Measurements from ENCODE around the gene WRNIP1. TPM values are rescaled to one million over a fixed set of nuclear protein-coding genes. Genes with fewer than 3 reads are reported as not detected.

Gene WRNIP1
- total RNA-seq, 1 experiment from 2014 or later: 78.8 TPM

- H3K9me2 ChIP-seq (ENCODE audit: insufficient read depth): no peaks in the 10 kb centered on the region
- H3K36me3 ChIP-seq (ENCODE audit: control insufficient read depth in 1 of 2, insufficient read depth in 2 of 2, low read length in 2 of 2): peaks cover 2 to 7% of the 10 kb centered on the region in 2 experiments; a peak in 1 of 4 replicates
- CTCF ChIA-PET: no interaction called here
- no peaks in the 10 kb centered on the region for H3K27me3 ChIP-seq (ENCODE audit: insufficient read depth, low read length)
- H3K9ac ChIP-seq (ENCODE audit: low read length): no peak overlapping the region
- BruUV-seq (replicated peaks): no TSS peak
- no peak overlapping the region for H3K4me3 ChIP-seq (replicated peaks in 1 of 2; ENCODE audit: low read depth in 1 of 2, low read length in 2 of 2)
- H3K79me2 ChIP-seq (ENCODE audit: insufficient read depth, low read length): no peaks in the 10 kb centered on the region
- H4K20me1 ChIP-seq (ENCODE audit: insufficient read depth): no peaks in the 10 kb centered on the region
- H3K4me2 ChIP-seq (ENCODE audit: low read length): no peak overlapping the region
- DNase-seq (ENCODE audit: low read depth, low spot score): no peak
- no peak overlapping the region for H3K27ac ChIP-seq (ENCODE audit: low read depth, low read length)
- TF ChIP-seq EZH2 (IDR thresholded peaks at IDR 0.05) (no peak), SP1 (IDR thresholded peaks at IDR 0.05; ENCODE audit: low read depth) (no peak), ATF3 (IDR thresholded peaks at IDR 0.05) (no peak), SIN3A (IDR thresholded peaks at IDR 0.05; ENCODE audit: low read depth) (no peak), EGR1 (IDR thresholded peaks at IDR 0.05; ENCODE audit: low read depth) (no peak), MAX (IDR thresholded peaks at IDR 0.05) (no peak), FOSL1 (IDR thresholded peaks at IDR 0.05; ENCODE audit: low read depth) (no peak), EZH2phosphoT487 (IDR thresholded peaks at IDR 0.05; ENCODE audit: borderline replicate concordance) (no peak), ZNF274 (IDR thresholded peaks at IDR 0.05; ENCODE audit: low read depth, low read length) (no peak), JUND (IDR thresholded peaks at IDR 0.05) (no peak), TCF7L2 (IDR thresholded peaks at IDR 0.05; ENCODE audit: borderline replicate concordance, extremely low read depth, insufficient read depth, insufficient read length) (no peak), POLR2AphosphoS5 (IDR thresholded peaks at IDR 0.05; ENCODE audit: low read depth, low read length) (no peak), SRF (IDR thresholded peaks at IDR 0.05; ENCODE audit: low read depth) (no peak), CEBPB (IDR thresholded peaks at IDR 0.05; ENCODE audit: low read depth) (no peak), YY1 (IDR thresholded peaks at IDR 0.05; ENCODE audit: extremely low read depth, insufficient replicate concordance, low read depth, low read length) (no peak)
- TF ChIP-seq, protein P1, sequence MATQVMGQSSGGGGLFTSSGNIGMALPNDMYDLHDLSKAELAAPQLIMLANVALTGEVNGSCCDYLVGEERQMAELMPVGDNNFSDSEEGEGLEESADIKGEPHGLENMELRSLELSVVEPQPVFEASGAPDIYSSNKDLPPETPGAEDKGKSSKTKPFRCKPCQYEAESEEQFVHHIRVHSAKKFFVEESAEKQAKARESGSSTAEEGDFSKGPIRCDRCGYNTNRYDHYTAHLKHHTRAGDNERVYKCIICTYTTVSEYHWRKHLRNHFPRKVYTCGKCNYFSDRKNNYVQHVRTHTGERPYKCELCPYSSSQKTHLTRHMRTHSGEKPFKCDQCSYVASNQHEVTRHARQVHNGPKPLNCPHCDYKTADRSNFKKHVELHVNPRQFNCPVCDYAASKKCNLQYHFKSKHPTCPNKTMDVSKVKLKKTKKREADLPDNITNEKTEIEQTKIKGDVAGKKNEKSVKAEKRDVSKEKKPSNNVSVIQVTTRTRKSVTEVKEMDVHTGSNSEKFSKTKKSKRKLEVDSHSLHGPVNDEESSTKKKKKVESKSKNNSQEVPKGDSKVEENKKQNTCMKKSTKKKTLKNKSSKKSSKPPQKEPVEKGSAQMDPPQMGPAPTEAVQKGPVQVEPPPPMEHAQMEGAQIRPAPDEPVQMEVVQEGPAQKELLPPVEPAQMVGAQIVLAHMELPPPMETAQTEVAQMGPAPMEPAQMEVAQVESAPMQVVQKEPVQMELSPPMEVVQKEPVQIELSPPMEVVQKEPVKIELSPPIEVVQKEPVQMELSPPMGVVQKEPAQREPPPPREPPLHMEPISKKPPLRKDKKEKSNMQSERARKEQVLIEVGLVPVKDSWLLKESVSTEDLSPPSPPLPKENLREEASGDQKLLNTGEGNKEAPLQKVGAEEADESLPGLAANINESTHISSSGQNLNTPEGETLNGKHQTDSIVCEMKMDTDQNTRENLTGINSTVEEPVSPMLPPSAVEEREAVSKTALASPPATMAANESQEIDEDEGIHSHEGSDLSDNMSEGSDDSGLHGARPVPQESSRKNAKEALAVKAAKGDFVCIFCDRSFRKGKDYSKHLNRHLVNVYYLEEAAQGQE (IDR thresholded peaks at IDR 0.05; ENCODE audit: low read depth): no peak
- TF ChIP-seq, protein P2, sequence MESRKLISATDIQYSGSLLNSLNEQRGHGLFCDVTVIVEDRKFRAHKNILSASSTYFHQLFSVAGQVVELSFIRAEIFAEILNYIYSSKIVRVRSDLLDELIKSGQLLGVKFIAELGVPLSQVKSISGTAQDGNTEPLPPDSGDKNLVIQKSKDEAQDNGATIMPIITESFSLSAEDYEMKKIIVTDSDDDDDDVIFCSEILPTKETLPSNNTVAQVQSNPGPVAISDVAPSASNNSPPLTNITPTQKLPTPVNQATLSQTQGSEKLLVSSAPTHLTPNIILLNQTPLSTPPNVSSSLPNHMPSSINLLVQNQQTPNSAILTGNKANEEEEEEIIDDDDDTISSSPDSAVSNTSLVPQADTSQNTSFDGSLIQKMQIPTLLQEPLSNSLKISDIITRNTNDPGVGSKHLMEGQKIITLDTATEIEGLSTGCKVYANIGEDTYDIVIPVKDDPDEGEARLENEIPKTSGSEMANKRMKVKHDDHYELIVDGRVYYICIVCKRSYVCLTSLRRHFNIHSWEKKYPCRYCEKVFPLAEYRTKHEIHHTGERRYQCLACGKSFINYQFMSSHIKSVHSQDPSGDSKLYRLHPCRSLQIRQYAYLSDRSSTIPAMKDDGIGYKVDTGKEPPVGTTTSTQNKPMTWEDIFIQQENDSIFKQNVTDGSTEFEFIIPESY (IDR thresholded peaks at IDR 0.05; ENCODE audit: extremely low read depth, insufficient replicate concordance, low read length): no peak
- TF ChIP-seq, protein P3, sequence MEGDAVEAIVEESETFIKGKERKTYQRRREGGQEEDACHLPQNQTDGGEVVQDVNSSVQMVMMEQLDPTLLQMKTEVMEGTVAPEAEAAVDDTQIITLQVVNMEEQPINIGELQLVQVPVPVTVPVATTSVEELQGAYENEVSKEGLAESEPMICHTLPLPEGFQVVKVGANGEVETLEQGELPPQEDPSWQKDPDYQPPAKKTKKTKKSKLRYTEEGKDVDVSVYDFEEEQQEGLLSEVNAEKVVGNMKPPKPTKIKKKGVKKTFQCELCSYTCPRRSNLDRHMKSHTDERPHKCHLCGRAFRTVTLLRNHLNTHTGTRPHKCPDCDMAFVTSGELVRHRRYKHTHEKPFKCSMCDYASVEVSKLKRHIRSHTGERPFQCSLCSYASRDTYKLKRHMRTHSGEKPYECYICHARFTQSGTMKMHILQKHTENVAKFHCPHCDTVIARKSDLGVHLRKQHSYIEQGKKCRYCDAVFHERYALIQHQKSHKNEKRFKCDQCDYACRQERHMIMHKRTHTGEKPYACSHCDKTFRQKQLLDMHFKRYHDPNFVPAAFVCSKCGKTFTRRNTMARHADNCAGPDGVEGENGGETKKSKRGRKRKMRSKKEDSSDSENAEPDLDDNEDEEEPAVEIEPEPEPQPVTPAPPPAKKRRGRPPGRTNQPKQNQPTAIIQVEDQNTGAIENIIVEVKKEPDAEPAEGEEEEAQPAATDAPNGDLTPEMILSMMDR (IDR thresholded peaks at IDR 0.05 in 2 of 3, conservative IDR thresholded peaks at IDR 0.05 in 1 of 3; ENCODE audit: borderline replicate concordance in 1 of 3, insufficient read depth in 1 of 3, low read depth in 2 of 3, low read length in 2 of 3): no peak
- ATAC-seq: no peak
- H3K4me1 ChIP-seq (ENCODE audit: control insufficient read depth in 1 of 2, insufficient read depth in 2 of 2, low read length in 2 of 2): no peaks in the 10 kb centered on the region
- POLR2A ChIA-PET: no interaction called here
- intact Hi-C loops (cut with micrococcal nuclease): no loop called here
- no peak overlapping the region for H2AFZ ChIP-seq (ENCODE audit: low read depth, low read length, poor library complexity, severe bottlenecking)
- no peaks in the 10 kb centered on the region for H3K9me3 ChIP-seq (ENCODE audit: control insufficient read depth in 1 of 2, insufficient read depth in 1 of 2, low read depth in 1 of 2, low read length in 2 of 2)
- RAD21 ChIA-PET (ENCODE audit: low non-redundant PET in 1 of 2, low total read pairs in 2 of 2, uncharacterized antibody in 2 of 2, unreplicated experiment in 2 of 2): no interaction called here
Measured at GRCh38 chr6:2830183-2830582, 65.0 kb downstream of the WRNIP1 start.

All from HCT116 (cell line).